OCI-LY3 (cell line): ENCODE results near the gene NBEAL2.

ENCODE experiments used
- EZH2phosphoT487 ChIP-seq: fragments of 200-600 bp; shearing (Covaris generic); IDR thresholded peaks from 2 replicates; pipeline ENCODE4 v1.6.1; 2018; ENCODE audit warnings: antibody characterized with exemption, mixed run types, low read depth
- TF ChIP-seq, protein P1 (sequence below): fragments of 200-600, 300-600 bp; sonication (generic); IDR thresholded peaks from 2 replicates; pipeline ENCODE4 v1.5.1; 2014; ENCODE audit warnings: antibody characterized with exemption, low read length, low read depth

GRCh38 chr3:46971151-46971550, 8.3 kb upstream of the NBEAL2 start:
- TF ChIP-seq, protein P1, sequence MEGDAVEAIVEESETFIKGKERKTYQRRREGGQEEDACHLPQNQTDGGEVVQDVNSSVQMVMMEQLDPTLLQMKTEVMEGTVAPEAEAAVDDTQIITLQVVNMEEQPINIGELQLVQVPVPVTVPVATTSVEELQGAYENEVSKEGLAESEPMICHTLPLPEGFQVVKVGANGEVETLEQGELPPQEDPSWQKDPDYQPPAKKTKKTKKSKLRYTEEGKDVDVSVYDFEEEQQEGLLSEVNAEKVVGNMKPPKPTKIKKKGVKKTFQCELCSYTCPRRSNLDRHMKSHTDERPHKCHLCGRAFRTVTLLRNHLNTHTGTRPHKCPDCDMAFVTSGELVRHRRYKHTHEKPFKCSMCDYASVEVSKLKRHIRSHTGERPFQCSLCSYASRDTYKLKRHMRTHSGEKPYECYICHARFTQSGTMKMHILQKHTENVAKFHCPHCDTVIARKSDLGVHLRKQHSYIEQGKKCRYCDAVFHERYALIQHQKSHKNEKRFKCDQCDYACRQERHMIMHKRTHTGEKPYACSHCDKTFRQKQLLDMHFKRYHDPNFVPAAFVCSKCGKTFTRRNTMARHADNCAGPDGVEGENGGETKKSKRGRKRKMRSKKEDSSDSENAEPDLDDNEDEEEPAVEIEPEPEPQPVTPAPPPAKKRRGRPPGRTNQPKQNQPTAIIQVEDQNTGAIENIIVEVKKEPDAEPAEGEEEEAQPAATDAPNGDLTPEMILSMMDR: no peak
- no peak for TF ChIP-seq EZH2phosphoT487
